Ascending aorta (tissue), 2 donors: ENCODE measurements around the gene CLPX. TPM values are rescaled to one million over a fixed set of nuclear protein-coding genes. Genes with fewer than 3 reads are reported as not detected.

Experiments
- DNase-seq, 2 donors: peaks; one replicate each; pipeline ENCODE4 v3.0.0-alpha.2; 2019; ENCODE audit warnings: low spot score in 2 of 2
- H3K27ac ChIP-seq, 2 donors: fragments of 200-600 bp; sonication (generic); one replicate each; pipeline ENCODE4 v1.5.1; 2016 to 2017; ENCODE audit warnings: mild to moderate bottlenecking in 1 of 2
- H3K27me3 ChIP-seq: fragments of 200-600 bp; sonication (generic); one replicate; pipeline ENCODE4 v1.5.1; 2017
- H3K36me3 ChIP-seq, 2 donors: fragments of 200-600 bp; sonication (generic); one replicate each; pipeline ENCODE4 v1.5.1; 2016
- H3K4me1 ChIP-seq, 2 donors: fragments of 200-600 bp; sonication (generic); one replicate each; pipeline ENCODE4 v1.5.1; 2016 to 2017; ENCODE audit warnings: mild to moderate bottlenecking in 1 of 2
- H3K4me3 ChIP-seq, 2 donors: fragments of 200-600 bp; sonication (generic); one replicate each; pipeline ENCODE4 v1.5.1; 2016 to 2017; ENCODE audit warnings: mild to moderate bottlenecking in 1 of 2
- H3K9me3 ChIP-seq, 2 donors: fragments of 200-600 bp; sonication (generic); one replicate each; pipeline ENCODE4 v1.5.1; 2016
- intact Hi-C: fragments of 100-400 bp; cut with DNase I; formaldehyde crosslinking; loops from one replicate; pipeline ENCODE4 v1.15.1; 2023
- total RNA-seq: library from RNA; depleted of rRNA; stranded (reverse); fragments of >200 nt; gene quantifications from one replicate; pipeline ENCODE4 v1.1.0, GENCODE V29; 2016
- TF ChIP-seq, protein P1 (sequence below), 3 experiments: fragments of 200-600 bp in 2 of 3; fragments of 450-650 bp in 1 of 3; sonication (generic) in 2 of 3; IDR thresholded peaks; one replicate each; pipeline ENCODE4 v1.5.1; 2016 to 2019; ENCODE audit warnings: antibody characterized with exemption in 3 of 3, mild to moderate bottlenecking in 1 of 3, moderate library complexity in 1 of 3

CLPX gene
- total RNA-seq, 1 donor from 2014 or later = 13.7 TPM

DNA sequence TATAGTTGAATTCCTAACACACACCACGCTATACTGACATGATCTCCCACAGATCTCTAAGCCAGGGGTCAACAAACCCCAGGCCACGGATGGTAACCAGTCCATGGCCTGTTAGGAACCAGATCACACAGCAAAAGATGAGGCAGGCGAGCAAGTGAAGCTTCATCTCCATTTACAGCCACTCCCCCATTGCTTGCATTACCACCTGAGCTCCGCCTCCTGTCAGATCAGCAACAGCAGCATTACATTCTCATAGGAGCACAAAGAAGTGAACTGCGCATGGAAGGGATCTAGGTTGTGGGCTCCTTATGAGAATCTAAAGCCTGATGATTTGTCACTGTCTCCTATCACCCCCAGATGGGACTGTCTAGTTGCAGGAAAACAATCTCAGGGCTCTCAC lies 54.2 kb downstream of the CLPX start:
- Histone ChIP-seq H3K36me3 (peaks cover 23 to 33% of the 10 kb centered on the region in 2 donors), H3K27ac (no peak overlapping the region), H3K4me3 (no peak overlapping the region), H3K4me1 (peaks cover 0 to 19% of the 10 kb centered on the region in 2 donors), H3K9me3 (no peaks in the 10 kb centered on the region), H3K27me3 (no peaks in the 10 kb centered on the region)
- TF ChIP-seq, protein P1, sequence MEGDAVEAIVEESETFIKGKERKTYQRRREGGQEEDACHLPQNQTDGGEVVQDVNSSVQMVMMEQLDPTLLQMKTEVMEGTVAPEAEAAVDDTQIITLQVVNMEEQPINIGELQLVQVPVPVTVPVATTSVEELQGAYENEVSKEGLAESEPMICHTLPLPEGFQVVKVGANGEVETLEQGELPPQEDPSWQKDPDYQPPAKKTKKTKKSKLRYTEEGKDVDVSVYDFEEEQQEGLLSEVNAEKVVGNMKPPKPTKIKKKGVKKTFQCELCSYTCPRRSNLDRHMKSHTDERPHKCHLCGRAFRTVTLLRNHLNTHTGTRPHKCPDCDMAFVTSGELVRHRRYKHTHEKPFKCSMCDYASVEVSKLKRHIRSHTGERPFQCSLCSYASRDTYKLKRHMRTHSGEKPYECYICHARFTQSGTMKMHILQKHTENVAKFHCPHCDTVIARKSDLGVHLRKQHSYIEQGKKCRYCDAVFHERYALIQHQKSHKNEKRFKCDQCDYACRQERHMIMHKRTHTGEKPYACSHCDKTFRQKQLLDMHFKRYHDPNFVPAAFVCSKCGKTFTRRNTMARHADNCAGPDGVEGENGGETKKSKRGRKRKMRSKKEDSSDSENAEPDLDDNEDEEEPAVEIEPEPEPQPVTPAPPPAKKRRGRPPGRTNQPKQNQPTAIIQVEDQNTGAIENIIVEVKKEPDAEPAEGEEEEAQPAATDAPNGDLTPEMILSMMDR (IDR thresholded peaks at IDR 0.05) = no peak
- no peak for DNase-seq
- intact Hi-C loops = no loop called here

DNA sequence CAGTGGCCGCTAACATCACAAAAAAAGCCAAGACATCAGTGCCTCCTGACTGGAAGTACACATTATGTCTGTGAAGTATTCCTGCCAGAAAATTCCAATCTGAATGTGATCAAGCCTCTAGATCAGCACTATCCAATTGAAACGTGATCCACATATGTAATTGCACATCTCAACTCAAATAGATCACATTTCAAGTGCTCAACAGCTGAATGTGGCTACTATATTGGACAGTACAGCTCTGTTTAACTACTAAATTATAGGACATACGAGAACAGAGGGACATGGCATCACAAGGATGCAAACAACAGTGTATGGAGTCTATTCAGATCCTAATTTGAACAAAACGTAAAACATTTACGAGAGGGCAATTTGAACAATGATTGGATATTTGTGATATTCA lies 69.6 kb downstream of the CLPX start:
- Histone ChIP-seq H3K4me1 (no peaks in the 10 kb centered on the region), H3K4me3 (no peak overlapping the region), H3K9me3 (no peaks in the 10 kb centered on the region), H3K27me3 (no peaks in the 10 kb centered on the region), H3K27ac (no peak overlapping the region), H3K36me3 (peaks cover 54 to 65% of the 10 kb centered on the region in 2 donors)
- intact Hi-C loops = no loop called here
- no peak for DNase-seq
- TF ChIP-seq, protein P1 (IDR thresholded peaks at IDR 0.05) = no peak

DNA sequence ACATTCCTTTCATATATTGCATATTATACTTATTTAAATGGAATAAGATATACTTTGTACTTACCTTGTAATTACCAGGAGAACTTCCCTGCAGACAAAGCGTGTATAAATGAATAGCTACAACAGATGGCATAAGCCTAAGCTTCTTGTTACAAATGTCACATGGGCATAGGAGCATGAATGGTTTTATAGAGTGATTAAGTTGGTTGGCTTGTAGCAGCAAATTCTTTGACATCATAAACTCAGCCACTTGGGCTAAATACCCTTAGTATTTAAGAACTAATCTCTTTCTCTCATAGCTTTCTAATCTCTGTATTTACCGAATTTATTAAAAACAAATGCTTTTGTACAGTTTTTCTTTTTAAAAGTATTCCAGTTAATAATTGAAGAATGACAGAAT lies 70.1 kb downstream of the CLPX start, which contains the start of gene UBAP1L:
TSS of gene UBAP1L (minus strand) at position 115 of the 400 bp plus-strand sequence. CDS start 8,985 bp downstream, outside the sequence.
- Histone ChIP-seq H3K4me1 (no peaks in the 10 kb centered on the region), H3K27me3 (no peaks in the 10 kb centered on the region), H3K9me3 (no peaks in the 10 kb centered on the region), H3K36me3 (peaks cover 52 to 64% of the 10 kb centered on the region in 2 donors), H3K4me3 (no peak within 1 kb of the TSS), H3K27ac (no peak within 1 kb of the TSS)
- DNase-seq = no peak
- TF ChIP-seq, protein P1 (IDR thresholded peaks at IDR 0.05) = no peak
- intact Hi-C loops = no loop called here

DNA sequence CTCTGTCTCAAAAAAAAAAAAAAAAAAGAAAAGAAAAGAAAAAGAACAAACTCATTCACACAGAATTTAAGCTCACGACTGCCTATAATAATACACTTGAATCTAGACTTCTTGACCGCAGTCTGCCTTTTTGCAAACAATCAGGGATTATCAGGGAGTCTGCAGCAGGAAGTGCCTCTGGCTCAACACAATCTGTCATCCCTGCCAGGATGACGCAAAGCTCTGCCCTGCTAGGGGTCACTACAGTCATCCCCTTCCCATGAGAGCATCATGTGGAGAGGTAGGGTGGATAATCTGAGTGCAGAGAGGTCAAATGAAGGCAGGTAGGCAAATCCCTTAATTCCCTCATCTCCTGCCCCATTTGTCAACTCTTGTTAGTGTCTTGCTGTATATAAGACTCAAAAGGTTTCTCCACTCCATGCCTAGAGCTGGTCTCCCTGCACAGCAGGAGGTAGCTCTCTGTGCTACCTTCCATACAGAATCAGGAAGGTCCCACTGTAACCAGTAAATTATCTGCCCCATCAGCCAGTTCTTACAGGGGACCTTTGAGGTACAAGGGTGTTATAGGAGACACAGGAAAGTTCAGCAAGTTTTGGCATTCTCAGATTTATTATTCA lies 74.4 kb downstream of the CLPX start:
- DNase-seq = no peak
- H3K27me3 ChIP-seq = no peaks in the 10 kb centered on the region
- H3K36me3 ChIP-seq = peaks cover 19 to 36% of the 10 kb centered on the region in 2 donors
- no peaks in the 10 kb centered on the region for H3K9me3 ChIP-seq
- intact Hi-C loops = no loop called here
- H3K27ac ChIP-seq = peak overlapping the region in 1 of 2 donors; percentile 42
- TF ChIP-seq, protein P1 (IDR thresholded peaks at IDR 0.05) = no peak
- H3K4me3 ChIP-seq = no peak overlapping the region
- no peaks in the 10 kb centered on the region for H3K4me1 ChIP-seq

DNA sequence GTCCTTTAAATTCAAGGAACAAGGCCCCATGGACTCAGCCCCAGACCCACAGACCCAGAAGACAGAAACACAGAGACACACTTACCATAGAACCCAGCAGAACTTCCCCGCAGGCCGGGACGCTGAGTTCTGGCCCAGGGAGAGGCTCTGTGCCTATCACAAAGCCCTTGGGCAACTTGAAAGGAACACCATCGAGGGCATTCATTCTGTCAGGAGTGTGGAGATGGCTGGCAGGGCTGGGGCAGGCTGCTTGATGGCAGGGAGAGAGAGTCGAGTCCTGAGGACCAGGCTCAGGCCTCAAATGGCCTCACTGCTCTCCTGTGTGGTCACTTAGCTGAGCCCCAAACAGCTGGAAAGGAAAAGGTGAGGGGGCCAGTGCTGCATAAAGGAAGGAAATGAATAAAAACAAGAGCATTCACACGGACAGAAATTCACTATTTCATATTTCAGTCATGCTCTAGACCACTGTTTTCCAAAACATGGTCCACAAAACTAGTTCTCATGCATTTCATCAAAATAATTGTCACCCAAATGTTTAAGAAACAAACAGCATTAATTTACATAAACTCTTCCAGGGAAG lies 79.0 kb downstream of the CLPX start:
- DNase-seq = no peak
- intact Hi-C loops = no loop called here
- Histone ChIP-seq H3K36me3 (peaks cover 22 to 30% of the 10 kb centered on the region in 2 donors), H3K27me3 (no peaks in the 10 kb centered on the region), H3K4me3 (no peak overlapping the region), H3K9me3 (no peaks in the 10 kb centered on the region), H3K27ac (no peak overlapping the region), H3K4me1 (peaks cover 1 to 2% of the 10 kb centered on the region in 2 donors)
- TF ChIP-seq, protein P1 (IDR thresholded peaks at IDR 0.05) = no peak
